ENCODE measurements around the gene FAM210B. TPM values are rescaled to one million over a fixed set of nuclear protein-coding genes. Genes with fewer than 3 reads are reported as not detected.

Gene FAM210B
- total and polyA plus RNA-seq, 2 of the 13 experiments (the other 11 are each of a cell fraction or from before 2014, with no cell fraction given): 75.9 to 107 TPM

GRCh38 chr20:56411759-56412472, 53.1 kb downstream of the FAM210B start, which contains the start of gene CASS4 (continued):
- TF ChIP-seq LRRFIP1 (CRISPR knock-in tag; conservative IDR thresholded peaks at IDR 0.05) (no peak), KDM1A (CRISPR knock-in tag; IDR thresholded peaks at IDR 0.05) (no peak), FOXO4 (CRISPR knock-in tag; conservative IDR thresholded peaks at IDR 0.05) (no peak), ETV5 (CRISPR knock-in tag; IDR thresholded peaks at IDR 0.05; ENCODE audit: borderline replicate concordance) (no peak; the same call in 1 of the 2 replicates), THRA (CRISPR knock-in tag; IDR thresholded peaks at IDR 0.05; ENCODE audit: borderline replicate concordance) (no peak), ZBTB2 (CRISPR knock-in tag; IDR thresholded peaks at IDR 0.05; ENCODE audit: low read depth) (no peak), AKNA (CRISPR knock-in tag; IDR thresholded peaks at IDR 0.05; ENCODE audit: borderline replicate concordance) (no peak), MEF2D (CRISPR knock-in tag; IDR thresholded peaks at IDR 0.05) (no peak), NONO (IDR thresholded peaks at IDR 0.05) (no peak), NONO (CRISPR knock-in tag; conservative IDR thresholded peaks at IDR 0.05) (peak; percentile 32; the same call in 1 of the 2 replicates), ZNF510 (CRISPR knock-in tag; IDR thresholded peaks at IDR 0.05; ENCODE audit: low read depth) (no peak), CBX1 (IDR thresholded peaks at IDR 0.05; ENCODE audit: low read depth) (no peak), ZFP90 (CRISPR knock-in tag; IDR thresholded peaks at IDR 0.05; ENCODE audit: borderline replicate concordance) (no peak), TBP (CRISPR knock-in tag; IDR thresholded peaks at IDR 0.05) (no peak), ZNF691 (CRISPR knock-in tag; IDR thresholded peaks at IDR 0.05; ENCODE audit: borderline replicate concordance, low read depth) (no peak), HNF4A (CRISPR knock-in tag; IDR thresholded peaks at IDR 0.05) (peak; percentile 83)
